T1000 (cell line): ENCODE data around the gene CCDC190.
"Not testable (repeated sequence)": the region's sequence is repeated elsewhere in the genome, so short reads cannot be mapped to it uniquely, and the experiment has no call there.

Experiments
- DNase-seq: peaks from one replicate; lab custom pipeline; 2025; ENCODE audit warnings: mixed read lengths; lab: John Stamatoyannopoulos, UW

Gene CCDC190

DNA sequence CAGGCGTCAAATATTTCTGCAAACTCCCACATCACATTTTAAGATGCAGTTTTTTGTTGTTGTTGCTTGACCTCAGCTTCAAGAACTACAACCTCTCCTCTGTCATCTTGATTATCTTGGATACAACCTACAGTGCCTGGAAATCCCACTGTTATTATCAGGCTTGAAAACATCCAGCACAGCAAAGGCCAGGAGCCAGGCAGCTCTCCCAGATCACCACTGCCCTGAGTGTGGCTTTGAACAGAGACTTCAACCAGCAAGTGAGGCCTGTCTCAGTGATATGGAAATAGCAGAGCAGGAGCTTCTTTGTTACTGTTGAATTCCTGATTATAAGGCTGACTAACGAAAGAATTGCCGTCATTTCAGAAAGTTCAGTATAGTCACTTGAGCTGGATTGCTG is 28.5 kb downstream of the CCDC190 start:
- DNase-seq, result no peak

DNA sequence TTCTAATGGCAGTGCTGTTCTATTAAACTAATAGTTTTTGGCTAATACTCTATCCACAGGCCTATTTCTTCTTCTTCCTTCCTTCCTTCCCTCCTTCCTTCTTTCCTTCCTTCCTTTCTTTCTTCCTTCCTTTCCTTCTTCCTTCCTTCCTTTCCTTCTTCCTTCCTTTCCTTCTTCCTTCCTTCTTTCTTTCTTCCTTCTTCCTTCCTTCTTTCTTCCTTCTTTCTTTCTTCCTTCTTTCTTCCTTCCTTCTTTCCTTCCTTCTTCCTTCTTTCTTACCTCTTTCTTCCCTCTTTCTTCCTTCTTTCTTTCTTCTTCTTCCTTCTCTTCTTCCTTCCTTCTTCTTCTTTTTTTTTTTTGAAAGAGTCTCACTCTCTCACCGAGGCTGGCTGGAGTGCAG is 31.7 kb downstream of the CCDC190 start:
- DNase-seq, result no peak

GRCh38 chr1:162823771-162824525 is 37.0 kb downstream of the CCDC190 start:
- no peak for DNase-seq

DNA sequence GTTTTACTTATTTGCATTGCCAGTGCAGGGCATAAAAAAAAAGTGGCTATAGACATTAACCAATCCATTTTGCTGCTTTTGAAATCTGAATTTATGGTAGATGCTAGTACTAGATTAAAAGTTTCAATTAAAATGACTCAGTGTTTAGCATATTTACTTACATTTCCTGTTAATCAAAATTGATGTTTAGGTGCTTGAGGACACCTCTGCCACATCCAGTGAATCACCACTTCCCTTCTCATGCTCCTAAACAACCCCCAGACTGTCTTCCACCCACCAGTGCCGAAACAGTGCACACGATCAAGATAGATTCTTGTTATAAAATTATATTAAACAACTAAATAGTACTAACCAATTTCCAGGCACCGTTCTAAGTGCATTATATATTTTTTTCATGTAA is 37.7 kb downstream of the CCDC190 start:
- DNase-seq, result no peak

GRCh38 chr1:162822391-162823200 is 38.4 kb downstream of the CCDC190 start:
- no peak for DNase-seq

- DNase-seq, result not testable (repeated sequence)
These were observed 42.3 kb downstream of the CCDC190 start for GRCh38 chr1:162818666-162819065.

DNA sequence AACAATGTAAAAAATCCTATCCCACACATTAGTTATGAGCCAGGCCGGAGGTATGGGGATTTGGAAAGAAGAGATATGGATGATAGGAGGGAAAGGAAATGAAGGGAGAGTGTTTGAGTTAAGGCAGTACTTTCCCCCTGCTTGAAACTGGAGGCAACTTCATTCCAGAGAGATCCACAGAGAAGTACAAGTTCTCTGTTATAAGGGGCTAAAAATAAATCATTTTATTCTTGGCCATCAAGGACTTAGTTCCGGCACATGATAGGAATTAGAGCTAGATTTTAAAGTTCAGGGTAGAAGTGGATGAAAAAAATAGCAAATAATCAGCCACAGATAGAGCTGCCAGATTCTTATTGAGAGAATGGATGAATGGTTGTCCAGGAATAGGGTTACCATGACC is 42.8 kb downstream of the CCDC190 start:
- DNase-seq, result not testable (repeated sequence)

GRCh38 chr1:162812357-162812756 is 48.6 kb downstream of the CCDC190 start:
- DNase-seq, result not testable (repeated sequence)

- DNase-seq, result not testable (repeated sequence)
These were observed 53.5 kb downstream of the CCDC190 start for GRCh38 chr1:162807503-162807902.
